H1 (cell line): ENCODE measurements around the gene ASAP3. TPM values are rescaled to one million over a fixed set of nuclear protein-coding genes. Genes with fewer than 3 reads are reported as not detected.

Experiments used
- POLR2A ChIP-seq, 2 experiments: IDR thresholded peaks; 1 replicate in 1 of 2; 2 replicates in 1 of 2; pipeline ENCODE4 v1.6.1; 2011; ENCODE audit warnings: low read depth in 2 of 2, low read length in 2 of 2, mild to moderate bottlenecking in 2 of 2; ENCODE audit errors: control extremely low read depth in 1 of 2
- SP1 ChIP-seq: IDR thresholded peaks from 2 replicates; pipeline ENCODE4 v1.6.1; 2011; ENCODE audit warnings: low read depth, low read length
- polyA plus RNA-seq, 7 experiments: library from polyadenylated mRNA; depleted of rRNA in 3 of 7; stranded (reverse) in 5 of 7; unstranded in 2 of 7; fragments of >200 nt in 5 of 7; fragments of 200-250 nt in 2 of 7; gene quantifications; 1 replicate in 5 of 7; 2 replicates in 1 of 7; 4 replicates in 1 of 7; pipeline versions ENCODE4 v1.2.1 to v1.2.3, GENCODE V29; 2011 to 2013; ENCODE audit warnings: missing spikeins in 2 of 7, mixed read lengths in 2 of 7
- total RNA-seq: library from RNA; stranded (reverse); fragmentation: NEBNext Ultra II Directional; extraction: Animal tissue kit (Norgen Biotek cat#: 25700); gene quantifications from 2 replicates; pipeline ENCODE4 v1.2.1, GENCODE V29; 2021

Gene ASAP3
- total and polyA plus RNA-seq, 2 of the 8 experiments (the other 6 are each of a cell fraction or from before 2014, with no cell fraction given) = 53.1 to 58.0 TPM

DNA sequence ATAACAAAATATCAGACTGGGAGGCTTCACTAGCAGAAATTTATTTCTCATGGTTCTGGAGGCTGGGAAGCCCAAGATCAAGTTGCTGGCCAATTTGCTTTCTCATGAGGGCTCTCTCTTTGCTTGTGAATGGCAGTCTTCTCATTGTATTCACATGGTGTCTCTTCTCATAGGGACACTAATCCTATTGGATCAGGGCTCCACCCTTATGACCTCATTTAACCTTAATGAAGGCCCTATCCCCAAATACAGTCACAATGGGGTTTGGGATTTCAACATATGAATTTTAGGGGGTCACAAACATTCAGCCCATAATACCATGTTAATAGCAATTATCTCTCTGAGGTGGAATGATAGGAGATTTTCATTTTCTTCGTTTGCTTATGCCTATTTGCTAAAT lies 84.8 kb downstream of the ASAP3 start (continued):
- TF ChIP-seq SP1 (no peak), POLR2A (IDR thresholded peaks at IDR 0.05; ENCODE audit: control extremely low read depth in 1 of 2, low read depth in 2 of 2, low read length in 2 of 2) (no peak)
- TF ChIP-seq, all 59 proteins: peak for 0
